CD8-positive, alpha-beta memory T cell (primary cell): ENCODE data around the gene DSCAML1. TPM values are rescaled to one million over a fixed set of nuclear protein-coding genes. Genes with fewer than 3 reads are reported as not detected.

ENCODE experiments used
- polyA plus RNA-seq: library from polyadenylated mRNA; unstranded; fragments of 300-500 nt; fragmentation: Illumina TruSeq; gene quantifications from one replicate; pipeline ENCODE4 v1.2.3, GENCODE V29; 2021
- total RNA-seq, 2 experiments: library from RNA; stranded (reverse); gene quantifications; one replicate each; pipeline ENCODE4 v1.2.3, GENCODE V29; 2021

The DSCAML1 gene
- total and polyA plus RNA-seq, 3 experiments from 2014 or later = 0.48 to 0.91 TPM; not detected in 1

Other genes starting within 250 kb of the DSCAML1 start
- gene FXYD2, start 27.5 kb upstream of the DSCAML1 start, total RNA-seq = 1 to 10 TPM; 5.4 to 8.0 TPM
- 67.9 TPM for gene FXYD2, start 27.5 kb upstream of the DSCAML1 start, polyA plus RNA-seq
- under 1 TPM in 1 of 2 experiments, not detected in 1; 0.11 TPM for gene FXYD6, start 79.4 kb upstream of the DSCAML1 start, total RNA-seq
- gene FXYD6, start 79.4 kb upstream of the DSCAML1 start, polyA plus RNA-seq = not detected
- 1 to 10 TPM; 1.4 to 1.5 TPM for gene TMPRSS13, start 132.2 kb upstream of the DSCAML1 start, total RNA-seq
- 1.5 TPM for gene TMPRSS13, start 132.2 kb upstream of the DSCAML1 start, polyA plus RNA-seq
- 100 to 1,000 TPM; 120 to 122 TPM for gene IL10RA, start 189.2 kb upstream of the DSCAML1 start, total RNA-seq
- gene IL10RA, start 189.2 kb upstream of the DSCAML1 start, polyA plus RNA-seq = 659 TPM